Measurements from ENCODE around the gene CEMIP2.

The CEMIP2 gene

GRCh38 chr9:71801826-71802225, 33.5 kb upstream of the CEMIP2 start:
- TF ChIP-seq, protein P1, sequence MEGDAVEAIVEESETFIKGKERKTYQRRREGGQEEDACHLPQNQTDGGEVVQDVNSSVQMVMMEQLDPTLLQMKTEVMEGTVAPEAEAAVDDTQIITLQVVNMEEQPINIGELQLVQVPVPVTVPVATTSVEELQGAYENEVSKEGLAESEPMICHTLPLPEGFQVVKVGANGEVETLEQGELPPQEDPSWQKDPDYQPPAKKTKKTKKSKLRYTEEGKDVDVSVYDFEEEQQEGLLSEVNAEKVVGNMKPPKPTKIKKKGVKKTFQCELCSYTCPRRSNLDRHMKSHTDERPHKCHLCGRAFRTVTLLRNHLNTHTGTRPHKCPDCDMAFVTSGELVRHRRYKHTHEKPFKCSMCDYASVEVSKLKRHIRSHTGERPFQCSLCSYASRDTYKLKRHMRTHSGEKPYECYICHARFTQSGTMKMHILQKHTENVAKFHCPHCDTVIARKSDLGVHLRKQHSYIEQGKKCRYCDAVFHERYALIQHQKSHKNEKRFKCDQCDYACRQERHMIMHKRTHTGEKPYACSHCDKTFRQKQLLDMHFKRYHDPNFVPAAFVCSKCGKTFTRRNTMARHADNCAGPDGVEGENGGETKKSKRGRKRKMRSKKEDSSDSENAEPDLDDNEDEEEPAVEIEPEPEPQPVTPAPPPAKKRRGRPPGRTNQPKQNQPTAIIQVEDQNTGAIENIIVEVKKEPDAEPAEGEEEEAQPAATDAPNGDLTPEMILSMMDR (IDR thresholded peaks at IDR 0.05; ENCODE audit: borderline replicate concordance, insufficient read depth, low read depth, low read length) = no peak
- H3K4me3 ChIP-seq (ENCODE audit: low read depth, low read length) = no peak overlapping the region

DNA sequence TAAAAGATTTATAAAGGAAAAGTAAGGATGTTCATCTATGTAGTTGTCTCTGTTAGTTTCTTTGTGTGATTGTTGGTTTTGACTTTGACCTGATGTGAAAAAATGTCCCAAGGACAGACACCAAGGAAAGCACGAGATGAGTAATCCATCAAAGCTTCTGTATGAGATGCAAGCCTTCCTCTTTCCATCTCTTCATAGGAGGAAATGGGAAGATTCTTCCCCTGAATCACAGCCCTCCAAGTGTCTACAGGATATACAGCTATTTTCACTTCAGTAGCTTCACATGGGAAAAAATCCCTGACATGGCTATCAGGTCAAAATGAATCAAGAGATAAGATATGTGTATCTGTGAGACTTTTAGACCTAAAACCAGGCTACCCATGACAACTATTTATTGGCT, 29.0 kb upstream of the CEMIP2 start:
- TF ChIP-seq, protein P1 (IDR thresholded peaks at IDR 0.05; ENCODE audit: borderline replicate concordance, insufficient read depth, low read depth, low read length) = no peak
- no peak overlapping the region for H3K4me3 ChIP-seq (ENCODE audit: low read depth, low read length)

GRCh38 chr9:71796100-71796767, 27.9 kb upstream of the CEMIP2 start:
- TF ChIP-seq, protein P1 (IDR thresholded peaks at IDR 0.05; ENCODE audit: borderline replicate concordance, insufficient read depth, low read depth, low read length) = no peak

DNA sequence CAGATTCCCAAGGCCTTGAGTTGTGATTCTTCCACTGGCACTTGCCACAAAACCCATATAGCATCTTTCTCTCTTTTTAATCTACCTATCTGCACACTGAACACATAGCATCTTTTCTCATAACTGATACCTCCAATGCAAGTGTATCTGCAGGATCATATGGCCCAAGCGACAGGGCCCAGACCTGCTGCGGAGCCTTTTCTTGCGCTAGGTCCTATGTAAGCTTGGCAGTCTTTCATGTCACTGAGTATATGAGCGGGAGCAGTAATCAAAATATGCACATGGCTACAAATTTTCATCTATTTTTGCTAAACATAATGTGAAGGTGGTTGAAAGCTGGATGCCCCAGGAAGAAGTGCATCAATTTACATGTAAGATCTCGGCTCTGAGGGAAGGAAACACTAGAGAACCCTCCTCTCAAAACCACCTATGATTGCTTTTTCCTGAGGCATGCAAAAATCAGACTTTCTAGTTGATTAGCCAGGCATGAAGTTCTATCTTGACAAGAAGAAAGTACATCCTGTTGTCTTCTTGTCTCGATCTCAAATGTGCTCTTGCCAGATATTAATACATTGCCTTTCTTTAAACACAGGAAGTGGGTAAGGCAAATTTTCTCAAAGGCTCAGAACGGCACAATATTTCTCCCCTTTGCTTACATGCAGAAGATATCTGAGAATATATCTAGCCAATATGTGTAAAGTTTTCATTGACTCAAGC, 26.9 kb upstream of the CEMIP2 start:
- TF ChIP-seq, protein P1 (IDR thresholded peaks at IDR 0.05; ENCODE audit: borderline replicate concordance, insufficient read depth, low read depth, low read length) = no peak
- H3K4me3 ChIP-seq (ENCODE audit: low read depth, low read length) = no peak overlapping the region

More at GRCh38 chr9:71796100-71796767, 27.9 kb upstream of the CEMIP2 start:
- H3K4me3 ChIP-seq (ENCODE audit: low read depth, low read length) = no peak overlapping the region

DNA sequence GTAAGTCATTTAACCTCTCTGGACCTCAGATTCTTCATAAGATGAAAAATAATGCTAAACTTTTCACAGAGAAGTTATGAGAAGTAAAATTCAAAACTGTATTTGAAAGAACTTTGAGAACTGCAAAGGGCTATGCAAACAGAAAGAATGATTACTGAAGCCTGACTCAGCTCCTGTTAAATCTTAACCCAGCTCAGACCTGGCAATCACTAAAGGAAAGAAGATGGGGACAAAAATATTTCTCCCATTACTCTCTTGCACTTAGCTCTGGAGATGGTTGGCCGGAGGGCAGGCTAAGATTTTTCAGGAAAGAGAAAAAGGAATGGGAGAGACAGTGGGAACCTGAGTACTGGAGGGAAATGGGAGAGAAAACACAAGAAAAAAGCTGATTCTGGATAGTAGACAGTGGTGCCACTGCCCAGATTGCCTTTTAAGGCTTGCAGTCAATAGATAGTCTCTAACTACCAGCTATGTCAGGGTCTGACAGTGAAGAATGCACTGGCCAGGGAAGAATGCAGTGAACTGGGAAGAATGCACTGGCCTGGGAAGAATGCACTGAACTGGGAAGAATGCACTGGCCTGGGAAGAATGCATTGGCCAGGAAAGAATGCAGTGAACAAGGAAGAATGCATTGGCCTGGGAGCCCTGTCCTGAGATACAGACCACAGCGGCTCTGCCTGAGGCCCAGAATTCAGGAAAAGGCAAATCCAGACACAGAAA, 25.2 kb upstream of the CEMIP2 start:
- TF ChIP-seq, protein P1 (IDR thresholded peaks at IDR 0.05; ENCODE audit: borderline replicate concordance, insufficient read depth, low read depth, low read length) = no peak
- no peak overlapping the region for H3K4me3 ChIP-seq (ENCODE audit: low read depth, low read length)

GRCh38 chr9:71791875-71792274, 23.6 kb upstream of the CEMIP2 start:
- TF ChIP-seq, protein P1 (IDR thresholded peaks at IDR 0.05; ENCODE audit: borderline replicate concordance, insufficient read depth, low read depth, low read length) = no peak
- no peak overlapping the region for H3K4me3 ChIP-seq (ENCODE audit: low read depth, low read length)
